HFFc6 (cell line): ENCODE measurements around the gene SMAD3. TPM values are rescaled to one million over a fixed set of nuclear protein-coding genes. Genes with fewer than 3 reads are reported as not detected.

Source experiments
- DNase-seq: peaks from one replicate; pipeline ENCODE4 v3.0.0-alpha.2; 2018
- H3K27ac Mint-ChIP-seq: 2 replicates; pipeline ENCODE4 v1.8.0; 2020; ENCODE audit warnings: mild to moderate bottlenecking, mixed read lengths
- H3K27me3 Mint-ChIP-seq: 2 replicates; pipeline ENCODE4 v1.8.0; 2021; ENCODE audit warnings: mild to moderate bottlenecking, moderate library complexity, mixed read lengths; ENCODE audit not compliant: insufficient read depth
- H3K36me3 Mint-ChIP-seq: 2 replicates; pipeline ENCODE4 v1.8.0; 2021; ENCODE audit warnings: low read depth, mixed read lengths
- H3K4me1 Mint-ChIP-seq: 2 replicates; pipeline ENCODE4 v1.8.0; 2020; ENCODE audit warnings: low read depth, mixed read lengths
- H3K4me3 Mint-ChIP-seq: 2 replicates; pipeline ENCODE4 v1.8.0; 2020; ENCODE audit warnings: mild to moderate bottlenecking, moderate library complexity, mixed read lengths
- H3K9me3 Mint-ChIP-seq: 2 replicates; pipeline ENCODE4 v1.8.0; 2020; ENCODE audit warnings: mild to moderate bottlenecking, mixed read lengths
- CTCF ChIP-seq: fragments of 200-600 bp; sonication (generic); IDR thresholded peaks from 2 replicates; pipeline ENCODE4 v1.5.0; 2021; ENCODE audit warnings: antibody characterized with exemption, mild to moderate bottlenecking
- total RNA-seq, 6 experiments: library from RNA; stranded (reverse); fragmentation: NEBNext Ultra II Directional; extraction: Animal tissue kit (Norgen Biotek cat#: 25700); gene quantifications; 2 replicates in 1 of 6; 3 replicates in 5 of 6; pipeline ENCODE4 v1.2.3, GENCODE V29; 2021

SMAD3 gene
- total RNA-seq, 6 experiments from 2014 or later = 54.3 to 132 (median 118) TPM

DNA sequence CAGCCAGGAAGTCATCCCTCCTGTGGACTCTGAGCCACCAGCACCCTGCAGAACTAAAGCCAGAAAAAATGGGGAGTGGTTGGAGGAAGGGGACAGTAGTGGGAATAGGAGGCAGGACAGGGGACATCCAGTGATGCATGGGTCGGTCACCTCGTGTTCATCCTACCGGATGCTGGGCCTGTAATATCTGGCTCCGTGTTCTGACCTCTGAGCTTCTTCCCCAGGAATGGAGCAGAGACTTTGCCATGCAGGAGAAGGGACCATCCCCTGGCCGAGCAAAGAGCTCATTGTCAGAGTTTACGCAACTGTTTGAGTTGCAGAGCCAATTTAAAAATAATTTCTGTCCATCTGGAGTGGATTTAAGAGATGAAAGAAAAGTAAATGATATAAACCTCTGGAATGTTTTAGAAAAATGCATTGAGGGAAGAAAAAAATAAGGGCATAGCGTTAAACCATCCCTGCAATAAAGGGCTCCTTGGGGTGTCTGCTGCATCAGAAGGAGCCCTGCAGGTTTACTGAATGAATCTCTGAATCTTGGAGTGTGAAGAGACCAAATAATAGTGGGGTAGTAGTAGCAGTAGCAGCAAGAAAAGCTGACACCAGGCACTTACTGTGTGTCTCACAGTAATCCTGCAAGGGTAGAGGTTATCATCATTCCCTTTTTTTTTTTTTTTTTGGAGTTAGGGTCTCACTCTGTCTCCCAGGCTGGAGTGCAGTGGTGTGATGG is 118.2 kb downstream of the SMAD3 start:
- Mint-ChIP-seq H3K27ac (peak overlapping the region; percentile 86), H3K4me1 (peaks cover 83% of the 10 kb centered on the region), H3K27me3 (peaks cover 53% of the 10 kb centered on the region), H3K36me3 (peaks cover 71% of the 10 kb centered on the region), H3K9me3 (no peaks in the 10 kb centered on the region; the same call in 1 of the 2 replicates), H3K4me3 (peak overlapping the region; percentile 54)
- peak; percentile 80 for DNase-seq
- TF ChIP-seq CTCF = no peak

DNA sequence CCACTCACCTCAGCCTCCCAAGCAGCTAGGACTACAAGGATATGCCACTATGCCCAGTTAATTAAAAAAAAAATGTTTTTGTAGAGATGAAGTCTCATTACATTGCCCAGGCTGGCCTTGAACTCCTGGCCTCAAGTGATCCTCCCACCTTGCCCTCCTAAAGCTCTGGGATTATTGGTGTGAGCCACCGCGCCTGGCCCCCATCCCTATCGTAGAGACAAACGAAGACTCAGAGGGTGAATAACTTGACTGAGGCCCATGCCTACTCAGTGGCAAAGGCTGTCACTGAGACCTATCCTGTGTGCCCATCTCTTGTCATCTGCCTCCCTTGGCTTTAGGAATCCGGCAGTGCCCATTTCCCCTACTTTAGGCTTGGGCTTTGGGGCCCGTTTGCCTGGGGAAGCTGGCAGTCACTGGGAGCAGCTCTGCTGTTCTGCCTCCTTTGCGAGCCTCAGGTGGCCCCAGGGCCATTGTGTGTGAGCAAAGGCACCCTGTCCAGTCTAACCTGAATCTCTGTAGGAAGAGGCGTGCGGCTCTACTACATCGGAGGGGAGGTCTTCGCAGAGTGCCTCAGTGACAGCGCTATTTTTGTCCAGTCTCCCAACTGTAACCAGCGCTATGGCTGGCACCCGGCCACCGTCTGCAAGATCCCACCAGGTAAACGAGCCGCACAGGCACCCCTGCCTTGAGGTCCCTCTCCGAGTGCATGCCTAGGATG is 119.0 kb downstream of the SMAD3 start:
- Mint-ChIP-seq H3K9me3 (no peaks in the 10 kb centered on the region; the same call in 1 of the 2 replicates), H3K4me1 (peaks cover 83% of the 10 kb centered on the region), H3K27ac (peak overlapping the region; percentile 86), H3K4me3 (peak overlapping the region; percentile 54; the same call in 1 of the 2 replicates), H3K36me3 (peaks cover 76% of the 10 kb centered on the region), H3K27me3 (peaks cover 52% of the 10 kb centered on the region)
- no peak for TF ChIP-seq CTCF
- no peak for DNase-seq

DNA sequence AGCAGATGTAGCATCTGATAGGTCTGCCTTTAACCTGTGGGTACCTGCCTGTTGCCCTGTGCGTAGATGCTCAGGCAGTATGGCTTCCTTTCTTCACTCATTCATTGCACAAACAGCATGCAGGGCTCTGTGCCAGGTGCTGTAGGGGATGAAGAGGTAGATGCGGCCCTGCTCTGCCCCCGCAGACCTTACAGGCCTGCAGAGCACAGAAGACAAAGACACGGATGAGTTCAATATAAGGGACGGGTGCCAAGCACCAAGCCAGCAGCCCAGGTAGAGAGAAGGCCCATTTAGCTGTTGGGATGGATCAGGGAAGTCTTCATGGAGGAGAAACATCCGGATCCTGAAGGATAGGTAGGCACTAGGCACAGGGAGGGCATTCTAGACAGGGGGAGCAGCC is 119.6 kb downstream of the SMAD3 start:
- peaks cover 74% of the 10 kb centered on the region for H3K36me3 Mint-ChIP-seq
- H3K27ac Mint-ChIP-seq = peak overlapping the region; percentile 13; the same call in 1 of the 2 replicates
- peaks cover 45% of the 10 kb centered on the region for H3K27me3 Mint-ChIP-seq
- peaks cover 80% of the 10 kb centered on the region for H3K4me1 Mint-ChIP-seq
- no peak for TF ChIP-seq CTCF
- peak overlapping the region; percentile 25; the same call in 1 of the 2 replicates for H3K4me3 Mint-ChIP-seq
- no peaks in the 10 kb centered on the region; the same call in 1 of the 2 replicates for H3K9me3 Mint-ChIP-seq
- no peak for DNase-seq

GRCh38 chr15:67185621-67186225 is 120.3 kb downstream of the SMAD3 start:
- TF ChIP-seq CTCF = no peak
- H3K27me3 Mint-ChIP-seq = peaks cover 44% of the 10 kb centered on the region
- no peak for DNase-seq
- peak overlapping the region; percentile 22; the same call in 1 of the 2 replicates for H3K4me3 Mint-ChIP-seq
- H3K4me1 Mint-ChIP-seq = peaks cover 77% of the 10 kb centered on the region
- H3K9me3 Mint-ChIP-seq = no peaks in the 10 kb centered on the region; the same call in 1 of the 2 replicates
- peak overlapping the region; percentile 54 for H3K27ac Mint-ChIP-seq
- peaks cover 71% of the 10 kb centered on the region for H3K36me3 Mint-ChIP-seq

- Mint-ChIP-seq H3K4me3 (peak overlapping the region; percentile 22; the same call in 1 of the 2 replicates), H3K27ac (peak overlapping the region; percentile 54; the same call in 1 of the 2 replicates), H3K9me3 (no peaks in the 10 kb centered on the region; the same call in 1 of the 2 replicates), H3K4me1 (peaks cover 77% of the 10 kb centered on the region), H3K36me3 (peaks cover 76% of the 10 kb centered on the region), H3K27me3 (peaks cover 44% of the 10 kb centered on the region)
- no peak for DNase-seq
- TF ChIP-seq CTCF = no peak
Measured at GRCh38 chr15:67186226-67186649, 120.8 kb downstream of the SMAD3 start.
